Measurements from ENCODE around the gene COCH.

DNA sequence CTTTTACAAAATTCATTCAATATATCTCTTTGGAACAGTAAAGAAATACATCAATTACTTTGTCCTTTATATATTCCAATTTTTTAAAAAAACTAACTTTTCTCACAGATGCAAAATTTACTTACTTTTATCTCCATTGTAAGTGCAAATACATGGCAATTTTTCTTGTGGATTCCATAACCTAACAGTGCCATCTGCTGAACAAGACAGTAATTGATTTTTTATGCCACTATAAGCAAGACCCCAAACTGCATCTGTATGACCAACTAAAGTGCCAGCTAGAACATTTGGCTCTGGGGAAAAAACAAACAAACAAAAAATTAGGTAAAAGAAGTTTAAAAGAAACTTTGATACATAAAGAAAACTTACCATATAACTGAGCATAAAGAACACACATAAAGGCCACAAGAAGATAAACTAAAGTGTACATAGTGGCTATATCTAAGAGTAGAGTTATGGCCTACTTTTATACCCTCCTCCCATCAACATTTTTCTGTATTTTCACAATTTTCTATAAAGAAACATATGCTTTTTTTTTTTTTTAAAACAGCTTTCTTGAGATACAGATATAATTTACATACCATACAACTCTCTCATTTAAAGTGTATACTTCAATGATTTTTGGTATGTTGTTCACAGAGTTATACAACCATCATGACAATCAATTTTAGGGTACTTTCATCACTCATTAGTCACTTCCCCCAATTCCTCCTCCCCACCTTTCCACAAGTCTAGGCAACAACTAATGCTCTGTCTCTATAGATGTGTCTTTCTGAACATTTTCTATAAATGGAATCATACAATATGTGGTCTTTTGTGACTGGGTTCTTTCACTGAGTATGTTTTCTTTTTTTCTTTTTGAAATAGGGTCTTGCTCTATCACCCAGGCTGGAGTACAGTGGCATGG lies 32.6 kb downstream of the COCH start:
- TF ChIP-seq, protein P1, sequence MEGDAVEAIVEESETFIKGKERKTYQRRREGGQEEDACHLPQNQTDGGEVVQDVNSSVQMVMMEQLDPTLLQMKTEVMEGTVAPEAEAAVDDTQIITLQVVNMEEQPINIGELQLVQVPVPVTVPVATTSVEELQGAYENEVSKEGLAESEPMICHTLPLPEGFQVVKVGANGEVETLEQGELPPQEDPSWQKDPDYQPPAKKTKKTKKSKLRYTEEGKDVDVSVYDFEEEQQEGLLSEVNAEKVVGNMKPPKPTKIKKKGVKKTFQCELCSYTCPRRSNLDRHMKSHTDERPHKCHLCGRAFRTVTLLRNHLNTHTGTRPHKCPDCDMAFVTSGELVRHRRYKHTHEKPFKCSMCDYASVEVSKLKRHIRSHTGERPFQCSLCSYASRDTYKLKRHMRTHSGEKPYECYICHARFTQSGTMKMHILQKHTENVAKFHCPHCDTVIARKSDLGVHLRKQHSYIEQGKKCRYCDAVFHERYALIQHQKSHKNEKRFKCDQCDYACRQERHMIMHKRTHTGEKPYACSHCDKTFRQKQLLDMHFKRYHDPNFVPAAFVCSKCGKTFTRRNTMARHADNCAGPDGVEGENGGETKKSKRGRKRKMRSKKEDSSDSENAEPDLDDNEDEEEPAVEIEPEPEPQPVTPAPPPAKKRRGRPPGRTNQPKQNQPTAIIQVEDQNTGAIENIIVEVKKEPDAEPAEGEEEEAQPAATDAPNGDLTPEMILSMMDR (IDR thresholded peaks at IDR 0.05): no peak
- no peak for TF ChIP-seq POLR2A (IDR thresholded peaks at IDR 0.05)

Measured in lower leg skin (tissue), 3 donors.